Skeletal muscle tissue (tissue), 4 donors: ENCODE data around the gene POLR2J. TPM values are rescaled to one million over a fixed set of nuclear protein-coding genes. Genes with fewer than 3 reads are reported as not detected.
"Not testable (repeated sequence)": the region's sequence is repeated elsewhere in the genome, so short reads cannot be mapped to it uniquely, and the experiment has no call there.

Experiments used
- H3K27ac ChIP-seq: one replicate; pipeline ENCODE4 v1.7.0; 2013; ENCODE audit warnings: mild to moderate bottlenecking, low read depth, low read length, inconsistent platforms
- H3K27me3 ChIP-seq, 3 donors: one replicate each; pipeline ENCODE4 v1.7.0; 2013; ENCODE audit warnings: low read length in 3 of 3; ENCODE audit not compliant: control insufficient read depth in 3 of 3, insufficient read depth in 3 of 3
- H3K36me3 ChIP-seq, 3 donors: one replicate each; pipeline ENCODE4 v1.7.0; 2013; ENCODE audit warnings: low read length in 3 of 3; ENCODE audit not compliant: control insufficient read depth in 3 of 3, insufficient read depth in 3 of 3
- H3K4me1 ChIP-seq, 3 donors: one replicate each; pipeline ENCODE4 v1.7.0; 2013; ENCODE audit warnings: low read length in 3 of 3, mild to moderate bottlenecking in 3 of 3; ENCODE audit not compliant: control insufficient read depth in 3 of 3, insufficient read depth in 3 of 3
- H3K4me3 ChIP-seq, 3 donors: one replicate each; pipeline ENCODE4 v1.7.0; 2013; ENCODE audit warnings: low read length in 3 of 3
- H3K9ac ChIP-seq, 3 donors: one replicate each; pipeline ENCODE4 v1.7.0; 2013; ENCODE audit warnings: low read length in 3 of 3, mild to moderate bottlenecking in 3 of 3, moderate library complexity in 2 of 3, low read depth in 1 of 3
- H3K9me3 ChIP-seq, 3 donors: one replicate each; pipeline ENCODE4 v1.7.0; 2013; ENCODE audit warnings: low read length in 3 of 3; ENCODE audit not compliant: control insufficient read depth in 3 of 3
- total RNA-seq: library from RNA; depleted of rRNA; stranded (reverse); fragments of >200 nt; gene quantifications from one replicate; pipeline ENCODE4 v1.2.3, GENCODE V29; 2014
- donor health status: Osteomylitis.

The POLR2J gene
- total RNA-seq, 1 donor from 2014 or later: 19.8 TPM

- Histone ChIP-seq H3K4me3 (peak within 1 kb of the TSS; percentile 98 to 100 (median 99)), H3K9me3 (no peaks in the 10 kb centered on the region), H3K9ac (peak within 1 kb of the TSS; percentile 96 to 99 (median 99)), H3K36me3 (peaks cover 0 to 7% (median 3%) of the 10 kb centered on the region in 3 donors), H3K4me1 (peaks cover 15 to 26% (median 20%) of the 10 kb centered on the region in 3 donors), H3K27me3 (no peaks in the 10 kb centered on the region), H3K27ac (peak within 1 kb of the TSS; percentile 64)
These were observed 14.0 kb downstream of the POLR2J start, which contains the start of the genes ALKBH4 and LRWD1 for GRCh38 chr7:102464577-102465280. ALKBH4 (minus strand) TSS chr7:102464863; CDS start chr7:102464836, 27 bp downstream. LRWD1 (plus strand) TSS chr7:102464984; CDS start chr7:102465081, 97 bp downstream.

- H3K36me3 ChIP-seq: peaks cover 6 to 11% (median 8%) of the 10 kb centered on the region in 3 donors
- H3K27me3 ChIP-seq: no peaks in the 10 kb centered on the region
- peak overlapping the region; percentile 98 to 100 (median 99) for H3K4me3 ChIP-seq
- no peaks in the 10 kb centered on the region for H3K9me3 ChIP-seq
- H3K4me1 ChIP-seq: peaks cover 15 to 26% (median 20%) of the 10 kb centered on the region in 3 donors
- H3K9ac ChIP-seq: peak overlapping the region; percentile 96 to 99 (median 99)
- peak overlapping the region; percentile 64 for H3K27ac ChIP-seq
These were observed 14.7 kb downstream of the POLR2J start for GRCh38 chr7:102463841-102464576.

GRCh38 chr7:102460467-102460866 is 18.3 kb downstream of the POLR2J start:
- Histone ChIP-seq H3K27me3 (no peaks in the 10 kb centered on the region), H3K9ac (no peak overlapping the region), H3K27ac (no peak overlapping the region), H3K4me3 (no peak overlapping the region), H3K36me3 (peaks cover 14 to 22% (median 22%) of the 10 kb centered on the region in 3 donors), H3K9me3 (no peaks in the 10 kb centered on the region), H3K4me1 (peaks cover 9 to 19% (median 14%) of the 10 kb centered on the region in 3 donors)

- Histone ChIP-seq H3K4me1 (peaks cover 7 to 13% (median 11%) of the 10 kb centered on the region in 3 donors), H3K9ac (no peak overlapping the region), H3K27me3 (no peaks in the 10 kb centered on the region), H3K27ac (no peak overlapping the region), H3K36me3 (peaks cover 14 to 25% (median 22%) of the 10 kb centered on the region in 3 donors), H3K4me3 (no peak overlapping the region), H3K9me3 (no peaks in the 10 kb centered on the region)
These were observed 19.4 kb downstream of the POLR2J start for GRCh38 chr7:102459221-102459844.

GRCh38 chr7:102457352-102457924 is 21.3 kb downstream of the POLR2J start:
- no peaks in the 10 kb centered on the region for H3K9me3 ChIP-seq
- H3K9ac ChIP-seq: no peak overlapping the region
- peaks cover 14 to 25% (median 22%) of the 10 kb centered on the region in 3 donors for H3K36me3 ChIP-seq
- peaks cover 2 to 6% (median 4%) of the 10 kb centered on the region in 3 donors for H3K4me1 ChIP-seq
- H3K4me3 ChIP-seq: no peak overlapping the region
- H3K27me3 ChIP-seq: no peaks in the 10 kb centered on the region
- no peak overlapping the region for H3K27ac ChIP-seq

GRCh38 chr7:102456327-102456726 is 22.4 kb downstream of the POLR2J start:
- Histone ChIP-seq H3K27ac (no peak overlapping the region), H3K4me1 (peaks cover 0 to 6% (median 4%) of the 10 kb centered on the region in 3 donors), H3K4me3 (no peak overlapping the region), H3K27me3 (no peaks in the 10 kb centered on the region), H3K36me3 (peaks cover 14 to 25% (median 22%) of the 10 kb centered on the region in 3 donors), H3K9me3 (no peaks in the 10 kb centered on the region), H3K9ac (no peak overlapping the region)

GRCh38 chr7:102455596-102455995 is 23.1 kb downstream of the POLR2J start:
- no peaks in the 10 kb centered on the region for H3K27me3 ChIP-seq
- H3K36me3 ChIP-seq: peaks cover 14 to 25% (median 22%) of the 10 kb centered on the region in 3 donors

GRCh38 chr7:102454932-102455331 is 23.8 kb downstream of the POLR2J start:
- H3K9me3 ChIP-seq, H3K4me3 ChIP-seq, H3K27me3 ChIP-seq, H3K4me1 ChIP-seq, H3K27ac ChIP-seq, H3K9ac ChIP-seq: not testable (repeated sequence)
- peaks cover 14 to 25% (median 22%) of the 10 kb centered on the region in 3 donors for H3K36me3 ChIP-seq

More at GRCh38 chr7:102455596-102455995, 23.1 kb downstream of the POLR2J start:
- Histone ChIP-seq H3K4me1 (peaks cover 0 to 6% (median 4%) of the 10 kb centered on the region in 3 donors), H3K4me3 (no peak overlapping the region), H3K9ac (no peak overlapping the region), H3K27ac (no peak overlapping the region), H3K9me3 (no peaks in the 10 kb centered on the region)

GRCh38 chr7:102454468-102454867 is 24.3 kb downstream of the POLR2J start:
- H3K9ac ChIP-seq: no peak overlapping the region
- no peaks in the 10 kb centered on the region for H3K27me3 ChIP-seq
- no peaks in the 10 kb centered on the region for H3K9me3 ChIP-seq
- peaks cover 12 to 24% (median 21%) of the 10 kb centered on the region in 3 donors for H3K36me3 ChIP-seq
- H3K27ac ChIP-seq: no peak overlapping the region
- H3K4me3 ChIP-seq: no peak overlapping the region
- peaks cover 0 to 6% (median 4%) of the 10 kb centered on the region in 3 donors for H3K4me1 ChIP-seq
